Thoracic aorta (tissue), 2 donors: ENCODE results near the gene RAB34. TPM values are rescaled to one million over a fixed set of nuclear protein-coding genes. Genes with fewer than 3 reads are reported as not detected.
"Not testable (repeated sequence)": the region's sequence is repeated elsewhere in the genome, so short reads cannot be mapped to it uniquely, and the experiment has no call there.

Experiments
- ATAC-seq: fragments of 150-250 bp; one replicate; pipeline ENCODE4 v1.8.0; 2017; ENCODE audit warnings: low read depth; ENCODE audit not compliant: insufficient number of reproducible peaks, low FRiP score
- DNase-seq: peaks from one replicate; pipeline ENCODE4 v3.0.0-alpha.2; 2020; ENCODE audit warnings: low spot score
- H3K27ac ChIP-seq, 2 donors: fragments of 200-600 bp; sonication (generic); 1 replicate in 1 of 2; 2 replicates in 1 of 2; pipeline ENCODE4 v1.5.1; 2016; ENCODE audit warnings: mild to moderate bottlenecking in 2 of 2, moderate library complexity in 2 of 2
- H3K27me3 ChIP-seq: fragments of 200-600 bp; sonication (generic); replicated peaks from 2 replicates; pipeline ENCODE4 v1.6.0; 2016; ENCODE audit warnings: mild to moderate bottlenecking; ENCODE audit not compliant: insufficient read depth
- H3K36me3 ChIP-seq: fragments of 200-600 bp; sonication (generic); one replicate; pipeline ENCODE4 v1.5.1; 2016
- H3K4me1 ChIP-seq, 2 donors: fragments of 200-600 bp; sonication (generic); 1 replicate in 1 of 2; 2 replicates in 1 of 2; pipeline versions ENCODE4 v1.5.1 to v1.6.0; 2016; ENCODE audit warnings: low read depth in 2 of 2, mild to moderate bottlenecking in 1 of 2; ENCODE audit not compliant: control insufficient read depth in 1 of 2
- H3K4me3 ChIP-seq: fragments of 200-600 bp; sonication (generic); 2 replicates; pipeline ENCODE4 v1.5.1; 2016; ENCODE audit warnings: mild to moderate bottlenecking
- H3K9me3 ChIP-seq: fragments of 200-600 bp; sonication (generic); 2 replicates; pipeline ENCODE4 v1.5.1; 2016
- total RNA-seq, 2 donors: library from RNA; depleted of rRNA; stranded (reverse); fragments of >200 nt; gene quantifications; one replicate each; pipeline versions ENCODE4 v1.1.0 to v1.2.3, GENCODE V29; 2016
- TF ChIP-seq, protein P1 (sequence below): fragments of 200-600 bp; sonication (generic); IDR thresholded peaks from one replicate; pipeline ENCODE4 v1.5.1; 2019; ENCODE audit warnings: antibody characterized with exemption

RAB34 gene
- total RNA-seq, 2 donors from 2014 or later, result 288 to 381 TPM

DNA sequence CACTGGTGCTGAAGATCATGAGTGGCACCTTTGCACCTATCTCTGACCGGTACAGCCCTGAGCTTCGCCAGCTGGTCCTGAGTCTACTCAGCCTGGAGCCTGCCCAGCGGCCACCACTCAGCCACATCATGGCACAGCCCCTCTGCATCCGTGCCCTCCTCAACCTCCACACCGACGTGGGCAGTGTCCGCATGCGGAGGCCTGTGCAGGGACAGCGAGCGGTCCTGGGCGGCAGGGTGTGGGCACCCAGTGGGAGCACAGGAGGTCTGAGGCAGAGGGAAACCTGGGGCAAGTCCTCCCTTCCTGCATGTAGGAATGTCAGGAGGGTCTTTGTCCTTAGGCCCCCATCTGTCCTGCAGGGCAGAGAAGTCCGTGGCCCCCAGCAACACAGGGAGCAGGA lies 19.6 kb upstream of the RAB34 start:
- no peak overlapping the region for H3K4me3 ChIP-seq
- no peaks in the 10 kb centered on the region for H3K36me3 ChIP-seq
- H3K9me3 ChIP-seq, result no peaks in the 10 kb centered on the region
- TF ChIP-seq, protein P1, sequence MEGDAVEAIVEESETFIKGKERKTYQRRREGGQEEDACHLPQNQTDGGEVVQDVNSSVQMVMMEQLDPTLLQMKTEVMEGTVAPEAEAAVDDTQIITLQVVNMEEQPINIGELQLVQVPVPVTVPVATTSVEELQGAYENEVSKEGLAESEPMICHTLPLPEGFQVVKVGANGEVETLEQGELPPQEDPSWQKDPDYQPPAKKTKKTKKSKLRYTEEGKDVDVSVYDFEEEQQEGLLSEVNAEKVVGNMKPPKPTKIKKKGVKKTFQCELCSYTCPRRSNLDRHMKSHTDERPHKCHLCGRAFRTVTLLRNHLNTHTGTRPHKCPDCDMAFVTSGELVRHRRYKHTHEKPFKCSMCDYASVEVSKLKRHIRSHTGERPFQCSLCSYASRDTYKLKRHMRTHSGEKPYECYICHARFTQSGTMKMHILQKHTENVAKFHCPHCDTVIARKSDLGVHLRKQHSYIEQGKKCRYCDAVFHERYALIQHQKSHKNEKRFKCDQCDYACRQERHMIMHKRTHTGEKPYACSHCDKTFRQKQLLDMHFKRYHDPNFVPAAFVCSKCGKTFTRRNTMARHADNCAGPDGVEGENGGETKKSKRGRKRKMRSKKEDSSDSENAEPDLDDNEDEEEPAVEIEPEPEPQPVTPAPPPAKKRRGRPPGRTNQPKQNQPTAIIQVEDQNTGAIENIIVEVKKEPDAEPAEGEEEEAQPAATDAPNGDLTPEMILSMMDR, result no peak
- no peak overlapping the region for H3K27ac ChIP-seq
- ATAC-seq (no peak), DNase-seq (no peak)
- no peaks in the 10 kb centered on the region for H3K27me3 ChIP-seq
- peaks cover 0 to under 1% of the 10 kb centered on the region in 2 donors for H3K4me1 ChIP-seq

DNA sequence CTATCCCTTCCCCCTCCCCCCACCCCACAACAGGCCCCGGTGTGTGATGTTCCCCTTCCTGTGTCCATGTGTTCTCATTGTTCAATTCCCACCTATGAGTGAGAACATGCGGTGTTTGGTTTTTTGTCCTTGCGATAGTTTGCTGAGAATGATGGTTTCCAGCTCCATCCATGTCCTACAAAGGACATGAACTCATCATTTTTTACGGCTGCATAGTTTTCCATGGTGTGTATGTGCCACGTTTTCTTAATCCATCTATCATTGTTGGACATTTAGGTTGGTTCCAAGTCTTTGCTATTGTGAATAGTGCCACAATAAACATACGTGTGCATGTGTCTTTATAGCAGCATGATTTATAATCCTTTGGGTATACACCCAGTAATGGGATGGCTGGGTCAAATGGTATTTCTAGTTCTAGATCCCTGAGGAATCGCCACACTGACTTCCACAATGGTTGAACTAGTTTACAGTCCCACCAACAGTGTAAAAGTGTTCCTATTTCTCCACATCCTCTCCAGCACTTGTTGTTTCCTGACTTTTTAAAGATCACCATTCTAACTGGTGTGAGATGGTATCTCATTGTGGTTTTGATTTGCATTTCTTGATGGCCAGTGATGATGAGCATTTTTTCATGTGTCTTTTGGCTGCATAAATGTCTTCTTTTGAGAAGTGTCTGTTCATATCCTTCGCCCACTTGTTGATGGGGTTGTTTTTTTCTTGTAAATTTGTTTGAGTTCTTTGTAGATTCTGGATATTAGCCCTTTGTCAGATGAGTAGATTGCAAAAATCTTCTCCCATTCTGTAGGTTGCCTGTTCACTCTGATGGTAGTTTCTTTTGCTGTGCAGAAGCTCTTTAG lies 18.5 kb upstream of the RAB34 start:
- not testable (repeated sequence) for H3K4me3 ChIP-seq, DNase-seq, H3K9me3 ChIP-seq

DNA sequence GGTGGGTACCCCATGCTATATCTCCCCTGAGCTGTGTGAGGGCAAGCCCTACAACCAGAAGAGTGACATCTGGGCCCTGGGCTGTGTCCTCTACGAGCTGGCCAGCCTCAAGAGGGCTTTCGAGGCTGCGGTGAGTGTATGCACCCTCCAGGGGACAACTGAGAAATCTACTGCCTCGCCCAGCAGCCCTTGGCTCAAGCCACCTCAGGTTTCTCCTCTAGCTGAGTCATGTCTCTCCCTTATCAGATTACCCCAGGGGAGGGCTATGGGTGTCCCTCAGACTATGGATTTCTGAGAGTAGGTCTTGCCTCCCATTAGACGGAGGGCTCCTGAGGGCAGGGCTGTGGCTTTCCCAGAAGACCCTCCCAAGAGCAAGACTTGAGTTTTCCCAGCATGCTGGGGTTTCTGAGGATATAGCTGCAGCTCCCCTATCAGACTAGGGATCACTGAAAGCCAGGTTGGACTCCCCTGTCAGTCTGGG lies 17.6 kb upstream of the RAB34 start:
- H3K36me3 ChIP-seq, result no peaks in the 10 kb centered on the region
- ATAC-seq, result no peak
- H3K4me3 ChIP-seq, result no peak overlapping the region
- no peaks in the 10 kb centered on the region for H3K4me1 ChIP-seq
- DNase-seq, result no peak
- H3K27ac ChIP-seq, result no peak overlapping the region
- TF ChIP-seq, protein P1, result no peak
- no peaks in the 10 kb centered on the region for H3K27me3 ChIP-seq
- no peaks in the 10 kb centered on the region for H3K9me3 ChIP-seq

More for the DNA sequence above, 18.5 kb upstream of the RAB34 start:
- H3K27ac ChIP-seq, H3K27me3 ChIP-seq, H3K36me3 ChIP-seq, ATAC-seq, H3K4me1 ChIP-seq: not testable (repeated sequence)

DNA sequence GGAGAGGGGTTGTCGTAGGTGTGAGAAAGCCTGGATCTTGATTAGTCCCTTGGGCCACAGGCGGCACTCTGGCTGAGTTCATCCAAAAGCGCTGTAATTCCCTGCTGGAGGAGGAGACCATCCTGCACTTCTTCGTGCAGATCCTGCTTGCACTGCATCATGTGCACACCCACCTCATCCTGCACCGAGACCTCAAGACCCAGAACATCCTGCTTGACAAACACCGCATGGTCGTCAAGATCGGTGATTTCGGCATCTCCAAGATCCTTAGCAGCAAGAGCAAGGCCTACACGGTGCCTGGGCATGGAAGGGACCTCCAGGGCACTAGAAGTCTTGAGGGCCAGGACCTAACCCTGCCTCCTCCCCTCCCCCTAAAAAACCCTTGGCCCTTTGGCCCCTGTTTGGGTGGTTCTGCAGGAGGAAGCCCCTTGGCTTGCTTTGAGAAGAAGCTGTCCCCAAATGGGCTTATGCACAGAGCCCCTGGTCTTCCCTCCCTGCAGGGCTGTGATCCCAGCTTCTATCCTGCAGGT lies 17.1 kb upstream of the RAB34 start:
- no peak overlapping the region for H3K27ac ChIP-seq
- no peaks in the 10 kb centered on the region for H3K27me3 ChIP-seq
- H3K9me3 ChIP-seq, result no peaks in the 10 kb centered on the region
- no peak overlapping the region for H3K4me3 ChIP-seq
- no peak for ATAC-seq
- DNase-seq, result no peak
- TF ChIP-seq, protein P1, result no peak
- no peaks in the 10 kb centered on the region for H3K4me1 ChIP-seq
- no peaks in the 10 kb centered on the region for H3K36me3 ChIP-seq

DNA sequence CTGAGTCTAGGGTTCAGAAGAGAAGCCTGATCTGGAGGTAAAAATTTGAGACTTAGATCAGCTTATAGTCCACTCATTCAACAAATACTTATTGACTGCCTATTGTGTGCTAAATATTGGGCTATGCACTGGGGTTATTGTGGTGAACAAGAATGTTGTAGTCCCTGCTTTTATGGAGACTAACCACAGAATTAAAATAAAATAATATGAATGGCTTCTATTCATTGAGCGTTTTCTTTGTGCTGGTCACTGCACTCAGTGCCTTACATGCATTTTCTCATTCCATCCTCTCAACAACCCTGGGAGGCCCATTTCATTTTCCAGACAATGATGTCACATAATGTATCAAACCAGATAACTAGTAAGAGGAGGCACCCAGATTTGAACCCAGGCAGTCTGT lies 15.7 kb upstream of the RAB34 start:
- DNase-seq (no peak), ATAC-seq (no peak)
- Histone ChIP-seq H3K36me3 (no peaks in the 10 kb centered on the region), H3K9me3 (no peaks in the 10 kb centered on the region), H3K27ac (no peak overlapping the region), H3K4me3 (no peak overlapping the region), H3K4me1 (peaks cover 0 to 3% of the 10 kb centered on the region in 2 donors), H3K27me3 (no peaks in the 10 kb centered on the region)
- TF ChIP-seq, protein P1, result no peak
